ENCODE results near the gene SLC49A3. TPM values are rescaled to one million over a fixed set of nuclear protein-coding genes. Genes with fewer than 3 reads are reported as not detected.

The SLC49A3 gene
- total and polyA plus RNA-seq, 2 experiments from 2014 or later: 1.9 to 2.3 TPM

DNA sequence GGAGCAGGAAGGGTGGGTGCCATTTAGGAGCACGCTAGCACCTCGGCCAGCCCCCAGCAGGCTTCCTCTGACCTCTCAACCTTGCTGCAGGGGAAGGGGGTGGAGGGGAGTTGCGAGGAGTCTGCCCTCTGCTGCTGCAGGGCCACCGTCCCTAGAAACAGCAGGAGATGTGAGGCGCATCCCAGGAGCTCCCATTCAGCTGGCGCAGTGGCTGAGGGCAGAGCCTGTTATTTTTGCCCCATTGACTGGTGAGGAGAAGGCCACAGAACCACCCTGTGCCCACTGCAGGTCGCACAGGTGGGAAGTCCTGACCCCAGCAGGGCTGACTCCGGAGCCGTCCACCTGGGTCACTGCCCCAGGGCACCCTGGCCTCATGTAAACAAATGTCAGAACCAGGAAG is 55.5 kb downstream of the SLC49A3 start:
- no peaks in the 10 kb centered on the region for H3K36me3 ChIP-seq
- H3K27ac ChIP-seq: no peak overlapping the region
- H3K27me3 ChIP-seq: no peaks in the 10 kb centered on the region
- H3K4me3 ChIP-seq: no peak overlapping the region
- no peaks in the 10 kb centered on the region for H3K4me1 ChIP-seq (ENCODE audit: low read depth)
- TF ChIP-seq, protein P1, sequence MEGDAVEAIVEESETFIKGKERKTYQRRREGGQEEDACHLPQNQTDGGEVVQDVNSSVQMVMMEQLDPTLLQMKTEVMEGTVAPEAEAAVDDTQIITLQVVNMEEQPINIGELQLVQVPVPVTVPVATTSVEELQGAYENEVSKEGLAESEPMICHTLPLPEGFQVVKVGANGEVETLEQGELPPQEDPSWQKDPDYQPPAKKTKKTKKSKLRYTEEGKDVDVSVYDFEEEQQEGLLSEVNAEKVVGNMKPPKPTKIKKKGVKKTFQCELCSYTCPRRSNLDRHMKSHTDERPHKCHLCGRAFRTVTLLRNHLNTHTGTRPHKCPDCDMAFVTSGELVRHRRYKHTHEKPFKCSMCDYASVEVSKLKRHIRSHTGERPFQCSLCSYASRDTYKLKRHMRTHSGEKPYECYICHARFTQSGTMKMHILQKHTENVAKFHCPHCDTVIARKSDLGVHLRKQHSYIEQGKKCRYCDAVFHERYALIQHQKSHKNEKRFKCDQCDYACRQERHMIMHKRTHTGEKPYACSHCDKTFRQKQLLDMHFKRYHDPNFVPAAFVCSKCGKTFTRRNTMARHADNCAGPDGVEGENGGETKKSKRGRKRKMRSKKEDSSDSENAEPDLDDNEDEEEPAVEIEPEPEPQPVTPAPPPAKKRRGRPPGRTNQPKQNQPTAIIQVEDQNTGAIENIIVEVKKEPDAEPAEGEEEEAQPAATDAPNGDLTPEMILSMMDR (IDR thresholded peaks at IDR 0.05; ENCODE audit: low read depth, low read length): no peak
- no peak for DNase-seq (ENCODE audit: low read depth in 1 of 2, low spot score in 1 of 2)
- no peaks in the 10 kb centered on the region for H3K9me3 ChIP-seq (ENCODE audit: low read depth)

DNA sequence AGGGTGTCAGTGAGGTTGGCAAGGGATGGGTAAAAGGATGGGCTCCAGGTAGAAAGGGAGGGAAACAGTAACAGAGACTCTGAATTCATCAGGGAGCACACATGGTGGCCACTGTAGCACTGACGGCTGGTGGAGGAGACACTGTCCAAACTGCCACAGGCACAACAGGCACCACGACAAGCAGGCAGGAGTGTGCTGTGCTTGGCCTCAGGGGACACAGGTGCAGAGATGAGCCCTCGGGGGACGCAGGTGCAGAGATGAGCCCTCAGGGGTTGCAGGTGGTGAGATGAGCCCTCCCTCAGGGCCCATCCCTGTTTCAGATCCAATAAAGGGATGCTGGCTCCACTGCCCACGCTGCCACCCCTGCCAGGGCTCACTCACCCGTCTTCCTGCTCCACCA is 56.0 kb downstream of the SLC49A3 start:
- no peaks in the 10 kb centered on the region for H3K36me3 ChIP-seq
- no peak overlapping the region for H3K4me3 ChIP-seq
- H3K4me1 ChIP-seq (ENCODE audit: low read depth): no peaks in the 10 kb centered on the region
- H3K9me3 ChIP-seq (ENCODE audit: low read depth): no peaks in the 10 kb centered on the region
- no peak for DNase-seq (ENCODE audit: low read depth in 1 of 2, low spot score in 1 of 2)
- TF ChIP-seq, protein P1 (IDR thresholded peaks at IDR 0.05; ENCODE audit: low read depth, low read length): no peak
- no peaks in the 10 kb centered on the region for H3K27me3 ChIP-seq
- H3K27ac ChIP-seq: no peak overlapping the region

DNA sequence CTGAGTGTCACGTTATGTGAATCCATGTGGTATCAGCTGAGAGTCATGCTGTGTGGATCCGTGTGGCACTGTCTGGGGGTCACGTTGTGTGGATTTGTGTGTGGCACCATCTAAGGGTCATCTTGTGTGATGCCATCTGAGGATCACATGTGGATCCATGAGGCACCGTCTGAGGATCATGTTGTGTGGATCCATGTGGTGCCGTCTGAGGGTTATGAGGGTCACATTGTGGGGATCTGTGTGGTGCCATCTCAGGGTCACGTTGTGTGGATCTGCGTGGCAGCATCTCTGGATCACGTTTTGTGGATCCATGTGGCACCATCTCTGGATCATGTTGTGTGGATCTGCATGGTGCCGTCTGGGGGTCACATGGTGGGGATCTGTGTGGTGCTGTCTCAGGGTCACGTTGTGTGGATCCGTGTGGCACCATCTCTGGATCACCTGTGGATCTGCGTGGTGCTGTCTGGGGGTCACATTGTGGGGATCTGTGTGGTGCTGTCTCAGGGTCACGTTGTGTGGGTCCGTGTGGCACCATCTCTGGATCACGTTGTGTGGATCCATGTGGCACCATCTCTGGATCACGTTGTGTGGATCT is 56.7 kb downstream of the SLC49A3 start:
- H3K4me3 ChIP-seq: no peak overlapping the region
- TF ChIP-seq, protein P1 (IDR thresholded peaks at IDR 0.05; ENCODE audit: low read depth, low read length): no peak
- no peaks in the 10 kb centered on the region for H3K36me3 ChIP-seq
- no peak for DNase-seq (ENCODE audit: low read depth in 1 of 2, low spot score in 1 of 2)
- H3K4me1 ChIP-seq (ENCODE audit: low read depth): no peaks in the 10 kb centered on the region
- H3K9me3 ChIP-seq (ENCODE audit: low read depth): no peaks in the 10 kb centered on the region
- no peak overlapping the region for H3K27ac ChIP-seq
- no peaks in the 10 kb centered on the region for H3K27me3 ChIP-seq

Other genes with a start within 250 kb of the SLC49A3 start
- 15.1 and 20.8 TPM in 2 replicates for gene ZNF721, start 190.0 kb downstream of the SLC49A3 start, total RNA-seq
- gene ZNF721, start 190.0 kb downstream of the SLC49A3 start, polyA plus RNA-seq: 20.0 and 35.9 TPM in 2 replicates
- gene PIGG, start 189.9 kb downstream of the SLC49A3 start, total RNA-seq: 26.5 and 52.9 TPM in 2 replicates
- 39.2 and 48.5 TPM in 2 replicates for gene PIGG, start 189.9 kb downstream of the SLC49A3 start, polyA plus RNA-seq
- not detected in 2 replicates for gene TMEM271, start 112.9 kb downstream of the SLC49A3 start, total RNA-seq
- gene TMEM271, start 112.9 kb downstream of the SLC49A3 start, polyA plus RNA-seq: not detected in 2 replicates
- 34.5 and 43.1 TPM in 2 replicates for gene PDE6B, start 63.6 kb downstream of the SLC49A3 start, total RNA-seq
- gene PDE6B, start 63.6 kb downstream of the SLC49A3 start, polyA plus RNA-seq: 48.1 and 58.5 TPM in 2 replicates
- 177 and 254 TPM in 2 replicates for gene ATP5ME, start 14.9 kb downstream of the SLC49A3 start, total RNA-seq
- 1,150 and 1,438 TPM in 2 replicates for gene ATP5ME, start 14.9 kb downstream of the SLC49A3 start, polyA plus RNA-seq
- gene MYL5, start 14.6 kb downstream of the SLC49A3 start, total RNA-seq: 27.3 and 40.5 TPM in 2 replicates
- 33.8 and 42.7 TPM in 2 replicates for gene MYL5, start 14.6 kb downstream of the SLC49A3 start, polyA plus RNA-seq
- 59.6 and 118 TPM in 2 replicates for gene PCGF3, start 16.7 kb upstream of the SLC49A3 start, total RNA-seq
- gene PCGF3, start 16.7 kb upstream of the SLC49A3 start, polyA plus RNA-seq: 28.1 and 32.8 TPM in 2 replicates
- gene CPLX1, start 137.0 kb upstream of the SLC49A3 start, total RNA-seq: 0.92 and 1.8 TPM in 2 replicates
- 0.79 TPM in 1 of 2 replicates, not detected in the other for gene CPLX1, start 137.0 kb upstream of the SLC49A3 start, polyA plus RNA-seq
- gene GAK, start 243.2 kb upstream of the SLC49A3 start, total RNA-seq: 88.6 and 144 TPM in 2 replicates
- 59.8 and 63.8 TPM in 2 replicates for gene GAK, start 243.2 kb upstream of the SLC49A3 start, polyA plus RNA-seq
- 31.6 and 36.4 TPM in 2 replicates for gene TMEM175, start 243.3 kb upstream of the SLC49A3 start, total RNA-seq
- 28.3 and 35.1 TPM in 2 replicates for gene TMEM175, start 243.3 kb upstream of the SLC49A3 start, polyA plus RNA-seq